ENCODE data around the gene STT3A. TPM values are rescaled to one million over a fixed set of nuclear protein-coding genes. Genes with fewer than 3 reads are reported as not detected.
A peak's percentile ranks its signal among the peaks of the same experiment; 100 is the strongest.

STT3A gene
- total and polyA plus RNA-seq, 2 of the 13 experiments (the other 11 are each of a cell fraction or from before 2014, with no cell fraction given): 229 to 319 TPM

- peak; percentile 91; the same call in 1 of the 2 replicates for TF ChIP-seq PCBP1 (IDR thresholded peaks at IDR 0.05; ENCODE audit: borderline replicate concordance, low read depth, low read length)
- TF ChIP-seq ZNF280D (CRISPR knock-in tag; IDR thresholded peaks at IDR 0.05): peak; percentile 84; the same call in 1 of the 2 replicates
- peak; percentile 91 for TF ChIP-seq NAIF1 (CRISPR knock-in tag; IDR thresholded peaks at IDR 0.05; ENCODE audit: borderline replicate concordance)
- TF ChIP-seq ZNF782 (CRISPR knock-in tag; IDR thresholded peaks at IDR 0.05; ENCODE audit: borderline replicate concordance): no peak
- peak; percentile 16; the same call in 1 of the 2 replicates for TF ChIP-seq MIER3 (CRISPR knock-in tag; IDR thresholded peaks at IDR 0.05; ENCODE audit: borderline replicate concordance)
- TF ChIP-seq FIP1L1 (IDR thresholded peaks at IDR 0.05; ENCODE audit: borderline replicate concordance, insufficient read depth, low read depth, low read length): no peak
- TF ChIP-seq ZBTB25 (CRISPR knock-in tag; IDR thresholded peaks at IDR 0.05): no peak; the same call in 1 of the 2 replicates
- TF ChIP-seq SMC3 (IDR thresholded peaks at IDR 0.05; ENCODE audit: low read length): no peak
- 0 out of 2 replicates have a peak, but pooled peaks have one; percentile 10 for TF ChIP-seq RXRB (CRISPR knock-in tag; IDR thresholded peaks at IDR 0.05; ENCODE audit: borderline replicate concordance)
- TF ChIP-seq TFAP4 (IDR thresholded peaks at IDR 0.05; ENCODE audit: borderline replicate concordance, low read depth): peak; percentile 19; the same call in 1 of the 2 replicates
- peak; percentile 63; the same call in 1 of the 2 replicates for TF ChIP-seq ZNF354B (CRISPR knock-in tag; IDR thresholded peaks at IDR 0.05)
- peak; percentile 97; the same call in 1 of the 2 replicates for TF ChIP-seq PBX3 (CRISPR knock-in tag; IDR thresholded peaks at IDR 0.05; ENCODE audit: borderline replicate concordance)
- TF ChIP-seq ZBTB26 (CRISPR knock-in tag; IDR thresholded peaks at IDR 0.05; ENCODE audit: borderline replicate concordance): no peak
- TF ChIP-seq ZNF740 (CRISPR knock-in tag; IDR thresholded peaks at IDR 0.05): no peak
- no peak for TF ChIP-seq AKAP8 (CRISPR knock-in tag; IDR thresholded peaks at IDR 0.05)
- TF ChIP-seq ZNF451 (CRISPR knock-in tag; IDR thresholded peaks at IDR 0.05): 0 out of 2 replicates have a peak, but pooled peaks have one; percentile 45
- TF ChIP-seq ZBTB21 (CRISPR knock-in tag; IDR thresholded peaks at IDR 0.05): no peak
- no peak for TF ChIP-seq HMG20A (CRISPR knock-in tag; IDR thresholded peaks at IDR 0.05; ENCODE audit: borderline replicate concordance)
- TF ChIP-seq ELF3 (CRISPR knock-in tag; IDR thresholded peaks at IDR 0.05): peak; percentile 57
- TF ChIP-seq ZC3H4 (CRISPR knock-in tag; IDR thresholded peaks at IDR 0.05; ENCODE audit: borderline replicate concordance): no peak
- TF ChIP-seq MAFK (conservative IDR thresholded peaks at IDR 0.05 in 1 of 2, IDR thresholded peaks at IDR 0.05 in 1 of 2; ENCODE audit: low read length in 2 of 2): no peak
Measured at GRCh38 chr11:125592305-125593113, at the start of gene STT3A (continued).
